WTC11 (cell line): ENCODE data around the gene BMS1.

ENCODE experiments used
- CTCF ChIP-seq: fragments of 200-600 bp; IDR thresholded peaks from 2 replicates; pipeline ENCODE4 v1.8.0; 2022; ENCODE audit warnings: antibody characterized with exemption
- IRF1 ChIP-seq: sonication (generic); formaldehyde crosslinking; IDR thresholded peaks from 2 replicates; pipeline ENCODE4 v1.8.0; 2023; ENCODE audit warnings: missing genetic modification reagents
- IRF2 ChIP-seq: sonication (generic); formaldehyde crosslinking; IDR thresholded peaks from 2 replicates; pipeline ENCODE4 v1.8.0; 2022; ENCODE audit warnings: low read depth, missing genetic modification reagents, borderline replicate concordance
- JUN ChIP-seq: sonication (generic); formaldehyde crosslinking; IDR thresholded peaks from 2 replicates; pipeline ENCODE4 v1.8.0; 2023; ENCODE audit warnings: mild to moderate bottlenecking, missing genetic modification reagents
- MYBL2 ChIP-seq: sonication (generic); formaldehyde crosslinking; IDR thresholded peaks from 2 replicates; pipeline ENCODE4 v1.8.1; 2023; ENCODE audit warnings: mild to moderate bottlenecking, moderate library complexity, missing genetic modification reagents
- NFYB ChIP-seq: sonication (generic); formaldehyde crosslinking; conservative IDR thresholded peaks from 2 replicates; pipeline ENCODE4 v1.8.0; 2022; ENCODE audit warnings: low read depth, missing genetic modification reagents
- NR1H2 ChIP-seq: sonication (generic); formaldehyde crosslinking; IDR thresholded peaks from 2 replicates; pipeline ENCODE4 v1.9.0; 2021; ENCODE audit warnings: mild to moderate bottlenecking, moderate library complexity, missing genetic modification reagents
- SMAD3 ChIP-seq: sonication (generic); formaldehyde crosslinking; IDR thresholded peaks from 2 replicates; pipeline ENCODE4 v1.8.0; 2022; ENCODE audit warnings: missing genetic modification reagents, mild to moderate bottlenecking, borderline replicate concordance
- ZMAT4 ChIP-seq: fragments of 250-450 bp; sonication (Bioruptor Pico); IDR thresholded peaks from 2 replicates; pipeline ENCODE4 v1.9.0; 2021; ENCODE audit warnings: mild to moderate bottlenecking
- ZNF281 ChIP-seq: sonication (generic); formaldehyde crosslinking; IDR thresholded peaks from 2 replicates; pipeline ENCODE4 v1.8.0; 2023; ENCODE audit warnings: mild to moderate bottlenecking, missing genetic modification reagents

GRCh38 chr10:42795701-42796100, 13.1 kb downstream of the BMS1 start:
- TF ChIP-seq ZNF281 (CRISPR knock-in tag), result no peak
- no peak for TF ChIP-seq CTCF
- no peak for TF ChIP-seq IRF2 (CRISPR knock-in tag)
- no peak for TF ChIP-seq JUN (CRISPR knock-in tag)
- no peak for TF ChIP-seq ZMAT4 (CRISPR knock-in tag)
- no peak for TF ChIP-seq NR1H2
- no peak for TF ChIP-seq IRF1
- TF ChIP-seq MYBL2 (CRISPR knock-in tag), result no peak
- no peak for TF ChIP-seq SMAD3
- no peak for TF ChIP-seq NFYB
